Endodermal cell (in vitro differentiated cells): ENCODE results near the gene SPCS2. TPM values are rescaled to one million over a fixed set of nuclear protein-coding genes. Genes with fewer than 3 reads are reported as not detected.
A peak's percentile ranks its signal among the peaks of the same experiment; 100 is the strongest.

Experiments
- DNase-seq: peaks from one replicate; pipeline ENCODE4 v3.0.0-alpha.2; 2017
- H3K27ac ChIP-seq: 2 replicates; pipeline ENCODE4 v1.5.1; 2013; ENCODE audit warnings: mild to moderate bottlenecking, low read depth, low read length, moderate library complexity
- H3K27me3 ChIP-seq: 2 replicates; pipeline ENCODE4 v1.6.1; 2013; ENCODE audit warnings: mild to moderate bottlenecking, low read length, moderate library complexity; ENCODE audit not compliant: insufficient read depth, control insufficient read depth, poor library complexity, severe bottlenecking
- H3K36me3 ChIP-seq: 2 replicates; pipeline ENCODE4 v1.7.0; 2013; ENCODE audit warnings: mild to moderate bottlenecking, low read length, moderate library complexity; ENCODE audit not compliant: control insufficient read depth, insufficient read depth
- H3K4me1 ChIP-seq: one replicate; pipeline ENCODE4 v1.7.0; 2013; ENCODE audit warnings: low read length; ENCODE audit not compliant: control insufficient read depth, insufficient read depth
- H3K4me3 ChIP-seq: 2 replicates; pipeline ENCODE4 v1.5.1; 2013; ENCODE audit warnings: mild to moderate bottlenecking, low read length, moderate library complexity
- H3K9ac ChIP-seq: 2 replicates; pipeline ENCODE4 v1.6.1; 2013; ENCODE audit warnings: mild to moderate bottlenecking, low read length, moderate library complexity; ENCODE audit not compliant: poor library complexity, severe bottlenecking; ENCODE audit errors: extremely low read depth
- H3K9me3 ChIP-seq: 2 replicates; pipeline ENCODE4 v1.6.1; 2013; ENCODE audit warnings: mild to moderate bottlenecking, low read length, moderate library complexity; ENCODE audit not compliant: control insufficient read depth
- H3K27ac Mint-ChIP-seq: 2 replicates; pipeline ENCODE4 v1.8.0; 2020; ENCODE audit warnings: mixed read lengths
- H3K27me3 Mint-ChIP-seq: 2 replicates; pipeline ENCODE4 v1.8.0; 2021; ENCODE audit warnings: mild to moderate bottlenecking, mixed read lengths; ENCODE audit not compliant: insufficient read depth
- H3K36me3 Mint-ChIP-seq: 2 replicates; pipeline ENCODE4 v1.8.0; 2020; ENCODE audit warnings: low read depth, mixed read lengths
- H3K4me1 Mint-ChIP-seq: 2 replicates; pipeline ENCODE4 v1.8.0; 2020; ENCODE audit warnings: mixed read lengths
- H3K4me3 Mint-ChIP-seq: 2 replicates; pipeline ENCODE4 v1.8.0; 2020; ENCODE audit warnings: mild to moderate bottlenecking, moderate library complexity, mixed read lengths
- H3K9me3 Mint-ChIP-seq: 2 replicates; pipeline ENCODE4 v1.8.0; 2020; ENCODE audit warnings: mild to moderate bottlenecking, mixed read lengths
- CTCF ChIP-seq: fragments of 200-600 bp; sonication (generic); conservative IDR thresholded peaks from 2 replicates; pipeline ENCODE4 v1.5.0; 2021; ENCODE audit warnings: antibody characterized with exemption, mild to moderate bottlenecking
- WGBS, 2 experiments: methylation state at CpG; one replicate each; pipeline versions ENCODE4 v1.1.5 to v1.1.7; 2013; ENCODE audit warnings: missing lambda C conversion rate in 2 of 2, mixed read lengths in 1 of 2; ENCODE audit not compliant: insufficient coverage in 1 of 2, insufficient read length in 1 of 2; 5-methylcytosine and 5-hydroxymethylcytosine counted together
- long read RNA-seq, 4 experiments: library from polyadenylated mRNA in 2 of 4; library from RNA in 1 of 4; library from capped mRNA in 1 of 4; stranded (forward) in 3 of 4; unstranded in 1 of 4; transcript quantifications; one replicate each; pipeline ENCODE4 v2.0.0, GENCODE V29; 2020 to 2021; ENCODE audit warnings: inconsistent platforms in 1 of 4
- polyA plus RNA-seq, 2 experiments: library from polyadenylated mRNA; stranded (reverse); fragments of 50-300 nt; gene quantifications; one replicate each; pipeline ENCODE4 v1.2.3, GENCODE V29; 2013
- total RNA-seq, 2 donors: library from RNA; stranded (reverse); fragmentation: NEBNext Ultra II Directional in 1 of 2; extraction: Animal tissue kit (Norgen Biotek cat#: 25700) in 1 of 2; gene quantifications; 2 replicates in 1 of 2; 3 replicates in 1 of 2; pipeline ENCODE4 v1.2.1, GENCODE V29; 2021

Gene SPCS2
- total RNA-seq: 100 to 1,000 TPM; 131 to 141 TPM
- polyA plus RNA-seq (2013, experiment 1 of 2): 228 TPM
- 200 TPM for polyA plus RNA-seq (2013, experiment 2 of 2)
- long read RNA-seq, experiment 1, partial matches to known transcripts: 0 of 26 reads
- long read RNA-seq, experiment 1, other reads (novel, unspliced or antisense): 22 of 26 reads
- long read RNA-seq, experiment 2, partial matches to known transcripts: 0 of 6 reads
- long read RNA-seq, experiment 2, other reads (novel, unspliced or antisense): 4 of 6 reads
- long read RNA-seq, experiment 3, partial matches to known transcripts: 0 of 18 reads
- long read RNA-seq, experiment 3, other reads (novel, unspliced or antisense): 11 of 18 reads
- long read RNA-seq, experiment 4, transcript SPCS2-201 (5 exons, 2,708 nt): major isoform, 5 of 28 reads
- long read RNA-seq, experiment 4, partial matches to known transcripts: 0 of 28 reads
- long read RNA-seq, experiment 4, other reads (novel, unspliced or antisense): 20 of 28 reads

- Mint-ChIP-seq H3K27ac (peak within 1 kb of the TSS; percentile 99), H3K4me1 (peaks cover 12% of the 10 kb centered on the region), H3K36me3 (peaks cover 14% of the 10 kb centered on the region), H3K27me3 (no peaks in the 10 kb centered on the region), H3K4me3 (peak within 1 kb of the TSS; percentile 96), H3K9me3 (no peaks in the 10 kb centered on the region)
- Histone ChIP-seq H3K4me3 (peak within 1 kb of the TSS; percentile 100), H3K36me3 (peaks cover 23% of the 10 kb centered on the region), H3K4me1 (no peaks in the 10 kb centered on the region), H3K27me3 (no peaks in the 10 kb centered on the region), H3K27ac (peak within 1 kb of the TSS; percentile 26), H3K9me3 (peaks cover 2% of the 10 kb centered on the region), H3K9ac (peak within 1 kb of the TSS; percentile 93)
- no peak for TF ChIP-seq CTCF
- peak; percentile 99 for DNase-seq
- 0 to 1% methylated on average over 50 to 67 of the region's 67 CpGs for WGBS, 2 experiments
These were observed at the start of gene SPCS2, which contains the start of gene XRRA1 for GRCh38 chr11:74948898-74949752. SPCS2 (plus strand) TSS chr11:74949266; CDS start chr11:74949286, 20 bp downstream. XRRA1 (minus strand) TSS chr11:74949091; CDS start chr11:74940878, 8,213 bp downstream.

GRCh38 chr11:74902342-74902741, 46.7 kb upstream of the SPCS2 start:
- 96 to 100% methylated on average over 4 of the region's 4 CpGs for WGBS, 2 experiments
- Histone ChIP-seq H3K36me3 (peaks cover 30% of the 10 kb centered on the region), H3K9ac (no peak overlapping the region), H3K4me1 (no peaks in the 10 kb centered on the region), H3K4me3 (no peak overlapping the region), H3K27me3 (no peaks in the 10 kb centered on the region), H3K27ac (no peak overlapping the region), H3K9me3 (peaks cover 47% of the 10 kb centered on the region)
- H3K27me3 Mint-ChIP-seq: no peaks in the 10 kb centered on the region
- H3K4me1 Mint-ChIP-seq: no peaks in the 10 kb centered on the region
- peaks cover 46% of the 10 kb centered on the region for H3K9me3 Mint-ChIP-seq
- no peak overlapping the region for H3K4me3 Mint-ChIP-seq
- H3K36me3 Mint-ChIP-seq: peaks cover 28% of the 10 kb centered on the region
- TF ChIP-seq CTCF: no peak
- no peak for DNase-seq
- no peak overlapping the region for H3K27ac Mint-ChIP-seq

GRCh38 chr11:74905326-74905725, 43.7 kb upstream of the SPCS2 start:
- no peak overlapping the region for H3K27ac ChIP-seq
- WGBS, 2 experiments: 89 to 92% methylated on average over 3 of the region's 3 CpGs
- no peaks in the 10 kb centered on the region for H3K4me1 ChIP-seq
- no peak overlapping the region for H3K9ac ChIP-seq
- TF ChIP-seq CTCF: no peak
- H3K36me3 Mint-ChIP-seq: peaks cover 21% of the 10 kb centered on the region
- H3K4me3 ChIP-seq: no peak overlapping the region
- no peaks in the 10 kb centered on the region for H3K27me3 Mint-ChIP-seq
- H3K4me1 Mint-ChIP-seq: no peaks in the 10 kb centered on the region
- H3K36me3 ChIP-seq: peaks cover 30% of the 10 kb centered on the region
- H3K27me3 ChIP-seq: no peaks in the 10 kb centered on the region
- DNase-seq: no peak
- no peak overlapping the region for H3K27ac Mint-ChIP-seq
- peaks cover 24% of the 10 kb centered on the region for H3K9me3 Mint-ChIP-seq
- H3K9me3 ChIP-seq: peaks cover 23% of the 10 kb centered on the region
- H3K4me3 Mint-ChIP-seq: no peak overlapping the region
